NB4 (cell line): ENCODE data around the gene LSM7.

Experiments
- DNase-seq: peaks from one replicate; pipeline ENCODE4 v3.0.0; 2010; ENCODE audit warnings: low read depth
- H3K4me3 ChIP-seq: one replicate; pipeline ENCODE4 v1.5.1; 2011; ENCODE audit warnings: mild to moderate bottlenecking, low read depth, low read length, moderate library complexity
- CTCF ChIP-seq: IDR thresholded peaks from one replicate; pipeline ENCODE4 v1.5.1; 2012; ENCODE audit warnings: low read depth, low read length
- MAX ChIP-seq: IDR thresholded peaks from 2 replicates; pipeline ENCODE4 v1.6.1; 2011; ENCODE audit warnings: low read depth, low read length
- MYC ChIP-seq: IDR thresholded peaks from 2 replicates; pipeline ENCODE4 v1.6.1; 2011; ENCODE audit warnings: low read depth, low read length
- POLR2A ChIP-seq: IDR thresholded peaks from 2 replicates; pipeline ENCODE4 v1.6.1; 2011; ENCODE audit warnings: mild to moderate bottlenecking; ENCODE audit not compliant: insufficient read length; ENCODE audit errors: extremely low read depth

LSM7 gene

GRCh38 chr19:2356036-2356646 lies 27.8 kb upstream of the LSM7 start:
- DNase-seq, result no peak
- TF ChIP-seq MAX, result no peak

GRCh38 chr19:2355168-2356035 lies 27.0 kb upstream of the LSM7 start:
- no peak for DNase-seq
- TF ChIP-seq POLR2A (no peak), MAX (no peak), CTCF (no peak), MYC (no peak)
- H3K4me3 ChIP-seq, result no peak overlapping the region

More at GRCh38 chr19:2356036-2356646, 27.8 kb upstream of the LSM7 start:
- H3K4me3 ChIP-seq, result no peak overlapping the region

GRCh38 chr19:2354670-2355069 lies 26.3 kb upstream of the LSM7 start:
- no peak overlapping the region for H3K4me3 ChIP-seq
- no peak for TF ChIP-seq POLR2A
- TF ChIP-seq CTCF, result no peak
- no peak for TF ChIP-seq MAX
- no peak for TF ChIP-seq MYC
- DNase-seq, result no peak

- H3K4me3 ChIP-seq, result no peak overlapping the region
- TF ChIP-seq MAX (no peak), MYC (no peak), CTCF (no peak), POLR2A (no peak)
- no peak for DNase-seq
Observed at GRCh38 chr19:2353887-2354592, 25.7 kb upstream of the LSM7 start.

GRCh38 chr19:2353159-2353886 lies 24.9 kb upstream of the LSM7 start:
- DNase-seq, result no peak
- no peak overlapping the region for H3K4me3 ChIP-seq
- no peak for TF ChIP-seq CTCF
- no peak for TF ChIP-seq MYC
- no peak for TF ChIP-seq POLR2A
- TF ChIP-seq MAX, result no peak

GRCh38 chr19:2352121-2352520 lies 23.7 kb upstream of the LSM7 start:
- no peak for TF ChIP-seq MAX
- no peak for TF ChIP-seq CTCF
- TF ChIP-seq POLR2A, result no peak
- TF ChIP-seq MYC, result no peak
- DNase-seq, result no peak
- no peak overlapping the region for H3K4me3 ChIP-seq
